ENCODE data around the gene TNNI3K.

TNNI3K gene

GRCh38 chr1:74375376-74375775 lies 140.2 kb downstream of the TNNI3K start:
- H3K27ac ChIP-seq (ENCODE audit: low read depth, low read length), result no peak overlapping the region
- H3K9ac ChIP-seq (ENCODE audit: low read length in 5 of 5), result no peak overlapping the region

GRCh38 chr1:74380252-74380651 lies 145.1 kb downstream of the TNNI3K start:
- Histone ChIP-seq H3K36me3 (ENCODE audit: control insufficient read depth in 5 of 5, insufficient read depth in 5 of 5, low read length in 5 of 5) (no peaks in the 10 kb centered on the region), H3K9me3 (ENCODE audit: control insufficient read depth in 5 of 5, low read length in 5 of 5) (no peaks in the 10 kb centered on the region), H3K9ac (ENCODE audit: low read length in 5 of 5) (no peak overlapping the region), H3K27ac (ENCODE audit: low read depth, low read length) (no peak overlapping the region), H3K27me3 (ENCODE audit: control insufficient read depth in 5 of 5, insufficient read depth in 4 of 5, low read length in 5 of 5) (no peaks in the 10 kb centered on the region), H3K4me3 (ENCODE audit: low read depth in 1 of 5, low read length in 5 of 5) (no peak overlapping the region), H3K4me1 (ENCODE audit: control insufficient read depth in 5 of 5, insufficient read depth in 5 of 5, low read length in 5 of 5) (no peaks in the 10 kb centered on the region)

More at GRCh38 chr1:74375376-74375775, 140.2 kb downstream of the TNNI3K start:
- Histone ChIP-seq H3K9me3 (ENCODE audit: control insufficient read depth in 5 of 5, low read length in 5 of 5) (no peaks in the 10 kb centered on the region), H3K36me3 (ENCODE audit: control insufficient read depth in 5 of 5, insufficient read depth in 5 of 5, low read length in 5 of 5) (peaks cover 0 to 3% (median 0%) of the 10 kb centered on the region in 5 donors), H3K27me3 (ENCODE audit: control insufficient read depth in 5 of 5, insufficient read depth in 4 of 5, low read length in 5 of 5) (no peaks in the 10 kb centered on the region), H3K4me1 (ENCODE audit: control insufficient read depth in 5 of 5, insufficient read depth in 5 of 5, low read length in 5 of 5) (no peaks in the 10 kb centered on the region), H3K4me3 (ENCODE audit: low read depth in 1 of 5, low read length in 5 of 5) (no peak overlapping the region)

- no peak overlapping the region for H3K4me3 ChIP-seq (ENCODE audit: low read depth in 1 of 5, low read length in 5 of 5)
- H3K9ac ChIP-seq (ENCODE audit: low read length in 5 of 5), result no peak overlapping the region
- no peak overlapping the region for H3K27ac ChIP-seq (ENCODE audit: low read depth, low read length)
- H3K27me3 ChIP-seq (ENCODE audit: control insufficient read depth in 5 of 5, insufficient read depth in 4 of 5, low read length in 5 of 5), result no peaks in the 10 kb centered on the region
- H3K36me3 ChIP-seq (ENCODE audit: control insufficient read depth in 5 of 5, insufficient read depth in 5 of 5, low read length in 5 of 5), result no peaks in the 10 kb centered on the region
- H3K4me1 ChIP-seq (ENCODE audit: control insufficient read depth in 5 of 5, insufficient read depth in 5 of 5, low read length in 5 of 5), result peaks cover 0 to 2% (median 0%) of the 10 kb centered on the region in 5 donors
- no peaks in the 10 kb centered on the region for H3K9me3 ChIP-seq (ENCODE audit: control insufficient read depth in 5 of 5, low read length in 5 of 5)
Observed at GRCh38 chr1:74388855-74389254, 153.7 kb downstream of the TNNI3K start.

- H3K4me1 ChIP-seq (ENCODE audit: control insufficient read depth in 5 of 5, insufficient read depth in 5 of 5, low read length in 5 of 5), result peaks cover 0 to 21% (median 11%) of the 10 kb centered on the region in 5 donors
- no peaks in the 10 kb centered on the region for H3K9me3 ChIP-seq (ENCODE audit: control insufficient read depth in 5 of 5, low read length in 5 of 5)
- H3K27ac ChIP-seq (ENCODE audit: low read depth, low read length), result no peak overlapping the region
Observed at GRCh38 chr1:74392186-74392585, 157.0 kb downstream of the TNNI3K start.

GRCh38 chr1:74392840-74393239 lies 157.7 kb downstream of the TNNI3K start:
- Histone ChIP-seq H3K27me3 (ENCODE audit: control insufficient read depth in 5 of 5, insufficient read depth in 4 of 5, low read length in 5 of 5) (no peaks in the 10 kb centered on the region), H3K36me3 (ENCODE audit: control insufficient read depth in 5 of 5, insufficient read depth in 5 of 5, low read length in 5 of 5) (no peaks in the 10 kb centered on the region), H3K4me1 (ENCODE audit: control insufficient read depth in 5 of 5, insufficient read depth in 5 of 5, low read length in 5 of 5) (peaks cover 0 to 21% (median 11%) of the 10 kb centered on the region in 5 donors)

More at GRCh38 chr1:74392186-74392585, 157.0 kb downstream of the TNNI3K start:
- Histone ChIP-seq H3K36me3 (ENCODE audit: control insufficient read depth in 5 of 5, insufficient read depth in 5 of 5, low read length in 5 of 5) (no peaks in the 10 kb centered on the region), H3K9ac (ENCODE audit: low read length in 5 of 5) (no peak overlapping the region), H3K4me3 (ENCODE audit: low read depth in 1 of 5, low read length in 5 of 5) (no peak overlapping the region), H3K27me3 (ENCODE audit: control insufficient read depth in 5 of 5, insufficient read depth in 4 of 5, low read length in 5 of 5) (no peaks in the 10 kb centered on the region)

GRCh38 chr1:74395571-74395970 lies 160.4 kb downstream of the TNNI3K start:
- H3K9me3 ChIP-seq (ENCODE audit: control insufficient read depth in 5 of 5, low read length in 5 of 5), result no peaks in the 10 kb centered on the region
- H3K4me1 ChIP-seq (ENCODE audit: control insufficient read depth in 5 of 5, insufficient read depth in 5 of 5, low read length in 5 of 5), result peaks cover 0 to 21% (median 11%) of the 10 kb centered on the region in 5 donors
- H3K36me3 ChIP-seq (ENCODE audit: control insufficient read depth in 5 of 5, insufficient read depth in 5 of 5, low read length in 5 of 5), result no peaks in the 10 kb centered on the region
- H3K27me3 ChIP-seq (ENCODE audit: control insufficient read depth in 5 of 5, insufficient read depth in 4 of 5, low read length in 5 of 5), result no peaks in the 10 kb centered on the region
- no peak overlapping the region for H3K27ac ChIP-seq (ENCODE audit: low read depth, low read length)
- no peak overlapping the region for H3K9ac ChIP-seq (ENCODE audit: low read length in 5 of 5)
- H3K4me3 ChIP-seq (ENCODE audit: low read depth in 1 of 5, low read length in 5 of 5), result no peak overlapping the region

More at GRCh38 chr1:74392840-74393239, 157.7 kb downstream of the TNNI3K start:
- Histone ChIP-seq H3K27ac (ENCODE audit: low read depth, low read length) (no peak overlapping the region), H3K4me3 (ENCODE audit: low read depth in 1 of 5, low read length in 5 of 5) (no peak overlapping the region), H3K9ac (ENCODE audit: low read length in 5 of 5) (no peak overlapping the region), H3K9me3 (ENCODE audit: control insufficient read depth in 5 of 5, low read length in 5 of 5) (no peaks in the 10 kb centered on the region)

- Histone ChIP-seq H3K27me3 (ENCODE audit: control insufficient read depth in 5 of 5, insufficient read depth in 4 of 5, low read length in 5 of 5) (no peaks in the 10 kb centered on the region), H3K4me3 (ENCODE audit: low read depth in 1 of 5, low read length in 5 of 5) (no peak overlapping the region), H3K27ac (ENCODE audit: low read depth, low read length) (no peak overlapping the region), H3K9me3 (ENCODE audit: control insufficient read depth in 5 of 5, low read length in 5 of 5) (no peaks in the 10 kb centered on the region), H3K9ac (ENCODE audit: low read length in 5 of 5) (no peak overlapping the region), H3K36me3 (ENCODE audit: control insufficient read depth in 5 of 5, insufficient read depth in 5 of 5, low read length in 5 of 5) (no peaks in the 10 kb centered on the region), H3K4me1 (ENCODE audit: control insufficient read depth in 5 of 5, insufficient read depth in 5 of 5, low read length in 5 of 5) (peaks cover 0 to 21% (median 11%) of the 10 kb centered on the region in 5 donors)
Observed at GRCh38 chr1:74396462-74396861, 161.3 kb downstream of the TNNI3K start.

GRCh38 chr1:74396933-74397332 lies 161.7 kb downstream of the TNNI3K start:
- Histone ChIP-seq H3K9me3 (ENCODE audit: control insufficient read depth in 5 of 5, low read length in 5 of 5) (no peaks in the 10 kb centered on the region), H3K9ac (ENCODE audit: low read length in 5 of 5) (no peak overlapping the region), H3K27ac (ENCODE audit: low read depth, low read length) (no peak overlapping the region), H3K4me3 (ENCODE audit: low read depth in 1 of 5, low read length in 5 of 5) (no peak overlapping the region), H3K36me3 (ENCODE audit: control insufficient read depth in 5 of 5, insufficient read depth in 5 of 5, low read length in 5 of 5) (no peaks in the 10 kb centered on the region), H3K27me3 (ENCODE audit: control insufficient read depth in 5 of 5, insufficient read depth in 4 of 5, low read length in 5 of 5) (no peaks in the 10 kb centered on the region), H3K4me1 (ENCODE audit: control insufficient read depth in 5 of 5, insufficient read depth in 5 of 5, low read length in 5 of 5) (peaks cover 0 to 21% (median 11%) of the 10 kb centered on the region in 5 donors)

- H3K36me3 ChIP-seq (ENCODE audit: control insufficient read depth in 5 of 5, insufficient read depth in 5 of 5, low read length in 5 of 5), result no peaks in the 10 kb centered on the region
- H3K4me3 ChIP-seq (ENCODE audit: low read depth in 1 of 5, low read length in 5 of 5), result no peak overlapping the region
- H3K27ac ChIP-seq (ENCODE audit: low read depth, low read length), result no peak overlapping the region
- no peaks in the 10 kb centered on the region for H3K27me3 ChIP-seq (ENCODE audit: control insufficient read depth in 5 of 5, insufficient read depth in 4 of 5, low read length in 5 of 5)
- no peak overlapping the region for H3K9ac ChIP-seq (ENCODE audit: low read length in 5 of 5)
- H3K4me1 ChIP-seq (ENCODE audit: control insufficient read depth in 5 of 5, insufficient read depth in 5 of 5, low read length in 5 of 5), result peaks cover 0 to 17% (median 8%) of the 10 kb centered on the region in 5 donors
- H3K9me3 ChIP-seq (ENCODE audit: control insufficient read depth in 5 of 5, low read length in 5 of 5), result peaks cover 0 to 2% (median 0%) of the 10 kb centered on the region in 5 donors
Observed at GRCh38 chr1:74399249-74399648, 164.1 kb downstream of the TNNI3K start.

GRCh38 chr1:74402873-74403272 lies 167.7 kb downstream of the TNNI3K start:
- Histone ChIP-seq H3K9ac (ENCODE audit: low read length in 5 of 5) (no peak overlapping the region), H3K9me3 (ENCODE audit: control insufficient read depth in 5 of 5, low read length in 5 of 5) (peaks cover 0 to 2% (median 0%) of the 10 kb centered on the region in 5 donors), H3K4me1 (ENCODE audit: control insufficient read depth in 5 of 5, insufficient read depth in 5 of 5, low read length in 5 of 5) (no peaks in the 10 kb centered on the region), H3K27ac (ENCODE audit: low read depth, low read length) (no peak overlapping the region), H3K27me3 (ENCODE audit: control insufficient read depth in 5 of 5, insufficient read depth in 4 of 5, low read length in 5 of 5) (no peaks in the 10 kb centered on the region), H3K4me3 (ENCODE audit: low read depth in 1 of 5, low read length in 5 of 5) (no peak overlapping the region), H3K36me3 (ENCODE audit: control insufficient read depth in 5 of 5, insufficient read depth in 5 of 5, low read length in 5 of 5) (no peaks in the 10 kb centered on the region)

Data from subcutaneous abdominal adipose tissue (tissue), 5 donors.